A549 (cell line): ENCODE measurements around the gene MOB3A. TPM values are rescaled to one million over a fixed set of nuclear protein-coding genes. Genes with fewer than 3 reads are reported as not detected.

Experiments used
- ATAC-seq, 2 experiments: fragments of 200-7000 bp in 1 of 2; fragments of >200 bp in 1 of 2; cut with Nextera tagmentation in 1 of 2; cut with Tn5 transposase in 1 of 2; 3 replicates each; pipeline versions ENCODE4 v1.8.0 to v1.9.1; 2018 to 2020; ENCODE audit warnings: mild to moderate bottlenecking in 1 of 2, moderate library complexity in 1 of 2
- CTCF ChIA-PET: fragments of 300-600 bp; sonication (Branson Sonifier 250); formaldehyde crosslinking; extraction: SDS; loops from one replicate; lab custom pipeline; 2021; ENCODE audit warnings: antibody characterized with exemption, inconsistent platforms; lab: Yijun Ruan, JAX
- POLR2A ChIA-PET: fragments of 350-600 bp; formaldehyde crosslinking; extraction: SDS; loops from one replicate; lab custom pipeline; 2021; ENCODE audit warnings: antibody characterized with exemption, inconsistent platforms; lab: Yijun Ruan, JAX
- DNase-seq, 2 experiments: peaks; one replicate each; pipeline versions ENCODE4 v3.0.0 to v3.0.0-alpha.2; 2011 to 2016; ENCODE audit warnings: low read depth in 1 of 2, low spot score in 1 of 2
- FAIRE-seq: peaks from 2 replicates; lab custom pipeline; 2011; peaks lifted over from hg19 to GRCh38; lab: Jason Lieb, UNC
- H3K27ac ChIP-seq, 2 experiments: fragments of >200 bp; sonication (Bioruptor Twin); formaldehyde crosslinking; 3 replicates each; pipeline ENCODE4 v1.5.1; 2016 to 2017
- H3K4me1 ChIP-seq: fragments of >200 bp; sonication (Bioruptor Twin); formaldehyde crosslinking; 3 replicates; pipeline ENCODE4 v1.6.1; 2016
- H3K4me2 ChIP-seq: fragments of >200 bp; sonication (Bioruptor Twin); formaldehyde crosslinking; 3 replicates; pipeline ENCODE4 v1.6.1; 2016
- H3K4me3 ChIP-seq: fragments of >200 bp; sonication (Bioruptor Twin); formaldehyde crosslinking; 3 replicates; pipeline ENCODE4 v1.5.1; 2016
- H3K9me3 ChIP-seq: fragments of >200 bp; sonication (Bioruptor Twin); formaldehyde crosslinking; 3 replicates; pipeline ENCODE4 v1.6.1; 2016
- BCL3 ChIP-seq: fragments of >200 bp; sonication (Bioruptor Twin); formaldehyde crosslinking; IDR thresholded peaks from 3 replicates; pipeline ENCODE4 v1.6.1; 2016
- BHLHE40 ChIP-seq: IDR thresholded peaks from 2 replicates; pipeline ENCODE4 v1.6.1; 2012; ENCODE audit warnings: low read depth, low read length, inconsistent platforms
- CBX2 ChIP-seq: fragments of 200-600 bp; sonication (generic); IDR thresholded peaks from 2 replicates; pipeline ENCODE4 v1.6.1; 2016; ENCODE audit warnings: low read depth, mild to moderate bottlenecking, borderline replicate concordance
- CEBPB ChIP-seq, 2 experiments: fragments of >200 bp in 1 of 2; sonication (Bioruptor Twin) in 1 of 2; formaldehyde crosslinking in 1 of 2; IDR thresholded peaks; 2 replicates each; pipeline ENCODE4 v1.6.1; 2012 to 2016
- CHD4 ChIP-seq: fragments of 200-600 bp; sonication (generic); IDR thresholded peaks from 2 replicates; pipeline ENCODE4 v1.6.1; 2016; ENCODE audit warnings: antibody characterized with exemption, mild to moderate bottlenecking, borderline replicate concordance
- E2F6 ChIP-seq: IDR thresholded peaks from 2 replicates; pipeline ENCODE4 v1.6.1; 2012; ENCODE audit warnings: low read depth, borderline replicate concordance
- EHMT2 ChIP-seq: fragments of 200-600 bp; sonication (generic); IDR thresholded peaks from 2 replicates; pipeline ENCODE4 v1.6.1; 2016; ENCODE audit warnings: antibody characterized with exemption, low read depth, mild to moderate bottlenecking, moderate library complexity
- ELK1 ChIP-seq: fragments of 150-350 bp; IDR thresholded peaks from 2 replicates; pipeline ENCODE4 v1.6.1; 2014; ENCODE audit warnings: low read depth, mild to moderate bottlenecking, low read length
- FOSB ChIP-seq: fragments of 250-450 bp; sonication (Bioruptor Pico); IDR thresholded peaks from 2 replicates; pipeline ENCODE4 v1.5.0; 2020; ENCODE audit warnings: mild to moderate bottlenecking, moderate library complexity
- FOSL2 ChIP-seq, 2 experiments: fragments of 450-650 bp in 1 of 2; fragments of >200 bp in 1 of 2; sonication (Bioruptor Twin) in 1 of 2; formaldehyde crosslinking; IDR thresholded peaks; 2 replicates each; pipeline versions ENCODE4 v1.5.0 to v1.6.1; 2016 to 2020; ENCODE audit warnings: mild to moderate bottlenecking in 1 of 2, moderate library complexity in 1 of 2
- FOXS1 ChIP-seq: fragments of 250-450 bp; sonication (Bioruptor Pico); IDR thresholded peaks from 2 replicates; pipeline ENCODE4 v1.5.0; 2020; ENCODE audit warnings: mild to moderate bottlenecking, moderate library complexity
- HES2 ChIP-seq: fragments of >200 bp; sonication (Bioruptor Twin); formaldehyde crosslinking; IDR thresholded peaks from 2 replicates; pipeline ENCODE4 v1.6.1; 2016
- JUN ChIP-seq, 2 experiments: fragments of >200 bp; sonication (Bioruptor Twin); formaldehyde crosslinking; IDR thresholded peaks; 2 replicates in 1 of 2; 3 replicates in 1 of 2; pipeline ENCODE4 v1.6.1; 2016 to 2017
- MYC ChIP-seq: IDR thresholded peaks from 2 replicates; pipeline ENCODE4 v1.6.1; 2012; ENCODE audit warnings: mild to moderate bottlenecking, inconsistent platforms, low read length, improper control_type of control experiment, borderline replicate concordance
- NFE2L2 ChIP-seq: fragments of 150-350 bp; conservative IDR thresholded peaks from 2 replicates; pipeline ENCODE4 v1.6.1; 2014; ENCODE audit warnings: low read length
- NR3C1 ChIP-seq: fragments of >200 bp; sonication (Bioruptor Twin); formaldehyde crosslinking; IDR thresholded peaks from 3 replicates; pipeline ENCODE4 v1.6.1; 2017
- PBX3 ChIP-seq: IDR thresholded peaks from 2 replicates; pipeline ENCODE4 v1.6.1; 2012
- PHF8 ChIP-seq: fragments of 200-600 bp; sonication (generic); IDR thresholded peaks from 2 replicates; pipeline ENCODE4 v1.6.1; 2016; ENCODE audit warnings: low read depth, mild to moderate bottlenecking, antibody characterized with exemption, moderate library complexity, borderline replicate concordance
- POLR2A ChIP-seq: IDR thresholded peaks from 2 replicates; pipeline ENCODE4 v1.6.1; 2012; ENCODE audit warnings: mild to moderate bottlenecking, low read length
- POLR2AphosphoS2 ChIP-seq: conservative IDR thresholded peaks from 2 replicates; pipeline ENCODE4 v1.6.1; 2012; ENCODE audit warnings: low read length, improper control_type of control experiment, inconsistent platforms
- RFX5 ChIP-seq: fragments of 450-650 bp; IDR thresholded peaks from 2 replicates; pipeline ENCODE4 v1.7.1; 2014; ENCODE audit warnings: antibody characterized with exemption, mild to moderate bottlenecking, moderate library complexity
- SREBF2 ChIP-seq: fragments of 450-650 bp; IDR thresholded peaks from 2 replicates; pipeline ENCODE4 v1.6.1; 2014; ENCODE audit warnings: mild to moderate bottlenecking, moderate library complexity
- TFCP2L1 ChIP-seq: fragments of 250-450 bp; sonication (Bioruptor Pico); IDR thresholded peaks from 2 replicates; pipeline ENCODE4 v1.5.0; 2021; ENCODE audit warnings: mild to moderate bottlenecking
- USF2 ChIP-seq: fragments of 450-650 bp; IDR thresholded peaks from 2 replicates; pipeline ENCODE4 v1.6.1; 2014; ENCODE audit warnings: antibody characterized with exemption
- WGBS: methylation state at CpG from one replicate; pipeline ENCODE4 v1.1.6; 2017; ENCODE audit errors: missing lambda C conversion rate; 5-methylcytosine and 5-hydroxymethylcytosine counted together
- polyA plus RNA-seq, 4 experiments: library from polyadenylated mRNA; depleted of rRNA in 3 of 4; stranded (reverse); fragments of >200 nt; fragmentation: RNase III in 1 of 4; extraction: RNeasy Plus Mini Kit Qiagen cat#74134 plus additional on column Dnase treatment in 1 of 4; gene quantifications; 2 replicates in 3 of 4; 3 replicates in 1 of 4; pipeline ENCODE4 v1.2.3, GENCODE V29; 2011 to 2017

Gene MOB3A
- polyA plus RNA-seq, 2 of the 4 experiments (the other 2 are of a cell fraction), result 9.1 to 10.9 TPM

- Histone ChIP-seq H3K4me2 (peak overlapping the region; percentile 90; the same call in 1 of the 3 replicates), H3K27ac (peak overlapping the region; percentile 94 to 100), H3K4me3 (no peak overlapping the region), H3K4me1 (peaks cover 36% of the 10 kb centered on the region), H3K9me3 (no peaks in the 10 kb centered on the region)
- ATAC-seq, result no peak
- CTCF ChIA-PET, result interaction anchor here (0.8 to 1.7 kb wide), 3 partner anchors 25 to 43 kb away, joined by 3 to 8 read pairs (median 3); no protein-coding TSS in a partner anchor
- no peak for FAIRE-seq
- WGBS, result 91% methylated on average over 9 of the region's 9 CpGs
- no peak for DNase-seq
- POLR2A ChIA-PET, result interaction anchor here (1.3 kb wide), 1 partner anchor 11 kb away, joined by 5 read pairs; no protein-coding TSS in a partner anchor
- TF ChIP-seq PBX3, result no peak
- no peak for TF ChIP-seq BHLHE40
- no peak for TF ChIP-seq JUN (IDR thresholded peaks at IDR 0.05)
- TF ChIP-seq EHMT2, result no peak
- no peak for TF ChIP-seq CBX2
- TF ChIP-seq FOSB (CRISPR knock-in tag), result no peak
- TF ChIP-seq PHF8, result no peak
- no peak for TF ChIP-seq CEBPB (IDR thresholded peaks at IDR 0.05)
- no peak for TF ChIP-seq NR3C1
- TF ChIP-seq HES2, result no peak
- TF ChIP-seq SREBF2, result no peak
- TF ChIP-seq POLR2AphosphoS2, result no peak
- TF ChIP-seq FOXS1 (CRISPR knock-in tag), result no peak
- no peak for TF ChIP-seq RFX5
- TF ChIP-seq MYC, result no peak
- TF ChIP-seq POLR2A, result no peak
- TF ChIP-seq TFCP2L1 (CRISPR knock-in tag), result no peak
- TF ChIP-seq NFE2L2, result no peak
- TF ChIP-seq FOSL2 (IDR thresholded peaks at IDR 0.05), result no peak
- no peak for TF ChIP-seq FOSL2 (CRISPR knock-in tag; IDR thresholded peaks at IDR 0.05)
These were observed 33.4 kb downstream of the MOB3A start for GRCh38 chr19:2062770-2063169.

GRCh38 chr19:2062389-2062729, 33.8 kb downstream of the MOB3A start:
- WGBS, result 94% methylated on average over 4 of the region's 10 CpGs
- TF ChIP-seq HES2 (no peak), USF2 (no peak), FOXS1 (CRISPR knock-in tag) (no peak), CEBPB (IDR thresholded peaks at IDR 0.05) (no peak), CHD4 (no peak), PBX3 (no peak), ELK1 (no peak), BCL3 (no peak), E2F6 (no peak)
- DNase-seq (no peak), ATAC-seq (no peak), FAIRE-seq (no peak)
- ChIA-PET CTCF (interaction anchor here (1.7 to 2.5 kb wide), 2 partner anchors 7 to 43 kb away, joined by 8 to 9 read pairs; no protein-coding TSS in a partner anchor), POLR2A (interaction anchor here (0.5 to 1.3 kb wide), 2 partner anchors 10 to 252 kb away, joined by 3 to 5 read pairs; no protein-coding TSS in a partner anchor)
- peak overlapping the region; percentile 90 for H3K4me2 ChIP-seq
- no peaks in the 10 kb centered on the region for H3K9me3 ChIP-seq
- peak overlapping the region; percentile 94 to 100 for H3K27ac ChIP-seq
- H3K4me3 ChIP-seq, result peak overlapping the region; percentile 51
- peaks cover 41% of the 10 kb centered on the region for H3K4me1 ChIP-seq
